Naive B cell (primary cell): ENCODE measurements around the gene ARHGEF25. TPM values are rescaled to one million over a fixed set of nuclear protein-coding genes. Genes with fewer than 3 reads are reported as not detected.
"Not testable (repeated sequence)": the region's sequence is repeated elsewhere in the genome, so short reads cannot be mapped to it uniquely, and the experiment has no call there.

Experiments
- ATAC-seq, 2 donors: fragments of 150-1000 bp; cut with Tn5 transposase; 2 replicates each; pipeline ENCODE4 v1.10.0; 2021; ENCODE audit warnings: low read depth in 2 of 2, mild to moderate bottlenecking in 2 of 2, moderate library complexity in 2 of 2
- DNase-seq: peaks from one replicate; pipeline ENCODE4 v3.0.0; 2022
- H3K27ac Mint-ChIP-seq, 6 donors: one replicate each; pipeline ENCODE4 v1.8.0; 2020 to 2022; ENCODE audit warnings: mild to moderate bottlenecking in 6 of 6, mixed read lengths in 6 of 6, moderate library complexity in 5 of 6, inconsistent platforms in 2 of 6
- H3K27me3 Mint-ChIP-seq, 3 donors: one replicate each; pipeline ENCODE4 v1.8.0; 2021 to 2022; ENCODE audit warnings: mixed read lengths in 3 of 3, mild to moderate bottlenecking in 1 of 3
- H3K36me3 Mint-ChIP-seq, 2 donors: one replicate each; pipeline ENCODE4 v1.8.0; 2020 to 2022; ENCODE audit warnings: mixed read lengths in 2 of 2, inconsistent platforms in 1 of 2, mild to moderate bottlenecking in 1 of 2
- H3K4me1 Mint-ChIP-seq, 3 donors: one replicate each; pipeline ENCODE4 v1.8.0; 2020 to 2022; ENCODE audit warnings: mixed read lengths in 3 of 3, inconsistent platforms in 1 of 3, mild to moderate bottlenecking in 1 of 3, moderate library complexity in 1 of 3
- H3K4me3 Mint-ChIP-seq, 8 donors: one replicate each; pipeline ENCODE4 v1.8.0; 2020 to 2022; ENCODE audit warnings: mild to moderate bottlenecking in 8 of 8, mixed read lengths in 8 of 8, moderate library complexity in 8 of 8, inconsistent platforms in 2 of 8
- H3K9me3 Mint-ChIP-seq, 7 donors: one replicate each; pipeline ENCODE4 v1.8.0; 2020 to 2022; ENCODE audit warnings: mixed read lengths in 7 of 7, mild to moderate bottlenecking in 5 of 7, inconsistent platforms in 2 of 7, moderate library complexity in 1 of 7
- polyA plus RNA-seq, 6 donors: library from polyadenylated mRNA; unstranded; fragments of 300-500 nt; fragmentation: Illumina TruSeq; gene quantifications; one replicate each; pipeline ENCODE4 v1.2.3, GENCODE V29; 2021; ENCODE audit warnings: low read depth in 6 of 6

The ARHGEF25 gene
- polyA plus RNA-seq, 6 donors from 2014 or later = not detected

DNA sequence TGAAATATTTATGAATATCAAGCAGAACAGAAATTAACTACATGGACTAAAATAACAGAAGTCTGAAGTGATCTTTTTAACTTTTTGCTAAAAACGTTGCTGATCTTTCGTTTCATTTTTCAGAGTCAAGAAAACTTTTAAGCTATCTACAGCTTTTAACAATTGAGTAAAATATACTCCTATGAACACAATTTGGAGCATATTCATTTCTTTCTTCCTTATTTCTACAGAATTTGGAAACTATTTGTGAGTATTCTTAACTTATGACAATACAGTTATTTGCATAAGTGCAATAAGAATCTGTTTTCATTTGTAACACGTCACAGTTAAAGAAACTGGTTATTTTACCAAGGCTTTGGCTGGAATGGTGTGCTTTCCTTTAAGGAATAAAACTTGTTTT, 42.8 kb downstream of the ARHGEF25 start:
- DNase-seq = no peak
- Mint-ChIP-seq H3K9me3 (peaks cover 0 to 19% (median 12%) of the 10 kb centered on the region in 7 donors), H3K27ac (no peak overlapping the region), H3K4me1 (no peaks in the 10 kb centered on the region), H3K27me3 (peaks cover 0 to 15% (median 11%) of the 10 kb centered on the region in 3 donors), H3K36me3 (no peaks in the 10 kb centered on the region), H3K4me3 (no peak overlapping the region)
- ATAC-seq = no peak

DNA sequence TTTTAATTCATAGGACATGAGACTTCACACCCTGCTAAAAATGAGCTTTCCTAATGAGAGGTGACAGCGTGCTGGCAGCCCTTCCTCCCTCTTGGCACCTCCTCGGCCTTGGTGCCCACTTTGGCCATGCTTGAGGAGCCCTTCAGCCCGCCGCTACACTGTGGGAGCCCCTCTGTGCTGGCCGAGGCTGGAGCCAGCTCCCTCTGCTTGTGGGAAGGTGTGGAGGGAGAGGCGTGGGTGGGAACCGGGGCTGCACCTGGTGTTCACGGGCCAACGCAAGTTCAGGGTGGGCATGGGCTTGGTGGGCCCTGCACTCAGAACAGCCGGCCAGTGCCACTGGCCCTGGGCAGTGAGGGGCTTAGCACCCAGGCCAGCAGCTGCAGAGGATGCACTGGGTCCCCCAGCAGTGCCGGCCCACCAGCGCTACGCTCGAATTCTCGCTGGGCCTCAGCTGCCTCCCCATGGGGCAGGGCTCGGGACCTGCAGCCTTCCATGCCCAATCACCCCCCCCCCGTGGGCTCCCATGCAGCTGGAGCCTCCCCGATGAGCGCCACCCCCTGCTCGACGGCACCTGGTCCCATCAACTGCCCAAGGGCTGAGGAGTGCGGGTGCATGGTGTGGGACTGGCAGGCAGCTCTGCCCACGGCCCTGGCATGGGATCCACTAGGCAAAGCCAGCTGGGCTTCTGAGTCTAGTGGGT, 44.5 kb downstream of the ARHGEF25 start:
- no peak overlapping the region for H3K27ac Mint-ChIP-seq
- ATAC-seq (no peak), DNase-seq (no peak)
- H3K4me3 Mint-ChIP-seq = no peak overlapping the region
- peaks cover 0 to 19% (median 10%) of the 10 kb centered on the region in 7 donors for H3K9me3 Mint-ChIP-seq
- peaks cover 0 to 24% (median 16%) of the 10 kb centered on the region in 3 donors for H3K27me3 Mint-ChIP-seq
- no peaks in the 10 kb centered on the region for H3K4me1 Mint-ChIP-seq
- H3K36me3 Mint-ChIP-seq = no peaks in the 10 kb centered on the region

DNA sequence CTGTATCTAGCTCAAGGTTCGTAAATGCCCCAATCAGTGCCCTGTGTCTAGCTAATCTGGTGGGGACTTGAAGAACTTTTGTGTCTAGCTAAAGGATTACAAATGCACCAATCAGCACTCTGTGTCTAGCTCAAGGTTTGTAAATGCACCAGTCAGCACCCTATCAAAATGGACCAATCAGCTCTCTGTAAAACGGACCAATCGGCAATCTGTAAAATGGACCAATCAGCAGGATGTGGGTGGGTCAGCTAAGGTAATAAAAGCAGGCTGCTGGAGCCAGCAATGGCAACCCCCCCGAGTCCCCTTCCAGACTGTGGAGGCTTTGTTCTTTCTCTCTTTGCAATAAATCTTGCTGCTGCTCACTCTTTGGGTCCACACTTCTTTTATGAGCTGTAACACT, 45.2 kb downstream of the ARHGEF25 start:
- peaks cover 0 to 24% (median 16%) of the 10 kb centered on the region in 3 donors for H3K27me3 Mint-ChIP-seq
- H3K36me3 Mint-ChIP-seq, H3K27ac Mint-ChIP-seq, ATAC-seq, H3K4me1 Mint-ChIP-seq, DNase-seq, H3K4me3 Mint-ChIP-seq: not testable (repeated sequence)
- H3K9me3 Mint-ChIP-seq = peaks cover 0 to 26% (median 13%) of the 10 kb centered on the region in 7 donors

DNA sequence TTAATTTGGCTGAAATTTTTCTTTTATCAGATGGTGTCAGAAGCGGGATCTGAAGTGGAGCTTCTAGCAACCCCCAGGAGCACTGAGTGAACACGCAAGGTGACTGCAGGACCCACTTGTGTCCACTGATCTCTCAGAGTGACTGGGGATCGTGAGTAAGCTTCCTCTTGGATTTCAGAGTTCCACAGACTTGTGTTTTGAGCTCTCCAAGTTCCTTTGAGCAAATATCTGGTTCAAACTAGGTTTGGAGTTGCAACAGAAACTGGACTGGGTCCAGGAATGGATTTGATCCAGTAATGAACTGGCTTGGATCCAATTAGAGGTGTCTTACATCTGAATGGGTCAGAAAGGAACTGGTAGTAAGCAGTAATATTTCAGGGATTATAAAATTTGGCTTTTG, 46.5 kb downstream of the ARHGEF25 start:
- DNase-seq (no peak), ATAC-seq (no peak)
- peaks cover 0 to 24% (median 16%) of the 10 kb centered on the region in 3 donors for H3K27me3 Mint-ChIP-seq
- H3K4me1 Mint-ChIP-seq = no peaks in the 10 kb centered on the region
- H3K27ac Mint-ChIP-seq = no peak overlapping the region
- no peak overlapping the region for H3K4me3 Mint-ChIP-seq
- peaks cover 0 to 24% (median 15%) of the 10 kb centered on the region in 7 donors for H3K9me3 Mint-ChIP-seq
- H3K36me3 Mint-ChIP-seq = no peaks in the 10 kb centered on the region

DNA sequence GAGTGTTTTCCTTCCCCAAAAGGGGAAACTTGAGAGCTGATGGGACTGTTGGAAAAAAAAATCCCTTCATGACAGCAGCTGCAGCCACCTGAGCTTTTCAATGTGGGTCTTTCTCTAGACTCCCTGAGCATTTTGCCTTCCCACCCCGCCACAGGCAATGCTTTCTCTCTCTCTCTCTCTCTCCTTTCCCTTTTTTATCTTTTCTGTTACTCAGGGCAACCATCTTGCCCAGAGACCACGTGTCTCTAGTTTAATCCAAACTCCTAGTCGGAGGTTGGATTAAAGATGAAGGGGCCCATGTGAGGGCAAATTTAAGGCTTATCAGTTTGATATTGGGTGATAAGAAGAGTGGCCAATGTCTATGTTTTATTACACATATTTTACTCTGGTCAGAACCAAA, 47.7 kb downstream of the ARHGEF25 start:
- H3K4me1 Mint-ChIP-seq = no peaks in the 10 kb centered on the region
- H3K27me3 Mint-ChIP-seq = peaks cover 0 to 24% (median 16%) of the 10 kb centered on the region in 3 donors
- no peak overlapping the region for H3K4me3 Mint-ChIP-seq
- no peak for DNase-seq
- H3K27ac Mint-ChIP-seq = no peak overlapping the region
- H3K36me3 Mint-ChIP-seq = no peaks in the 10 kb centered on the region
- peaks cover 0 to 18% (median 13%) of the 10 kb centered on the region in 7 donors for H3K9me3 Mint-ChIP-seq
- no peak for ATAC-seq

DNA sequence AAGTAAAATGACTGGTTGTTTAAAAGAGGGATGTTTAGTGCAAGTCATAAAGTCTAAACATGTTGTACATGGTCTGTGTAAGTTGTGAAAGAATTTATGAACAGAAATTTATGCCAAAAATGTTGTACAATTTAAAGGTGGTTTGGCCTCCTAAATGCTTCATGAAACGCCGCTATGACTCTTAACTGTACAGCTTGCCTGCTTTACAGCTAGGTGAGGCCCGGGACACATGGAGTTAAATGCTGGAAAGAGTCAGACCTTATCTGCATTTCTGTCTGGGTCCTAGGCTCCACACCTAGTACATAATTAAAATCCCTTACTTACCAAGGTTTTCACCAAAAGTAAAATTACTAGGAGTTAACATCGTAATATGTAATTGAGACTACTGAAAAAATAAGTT, 50.1 kb downstream of the ARHGEF25 start:
- no peak overlapping the region for H3K4me3 Mint-ChIP-seq
- no peaks in the 10 kb centered on the region for H3K36me3 Mint-ChIP-seq
- H3K4me1 Mint-ChIP-seq = no peaks in the 10 kb centered on the region
- H3K27ac Mint-ChIP-seq = no peak overlapping the region
- DNase-seq = no peak
- peaks cover 0 to 20% (median 16%) of the 10 kb centered on the region in 3 donors for H3K27me3 Mint-ChIP-seq
- H3K9me3 Mint-ChIP-seq = peaks cover 0 to 12% (median 6%) of the 10 kb centered on the region in 7 donors
- no peak for ATAC-seq

DNA sequence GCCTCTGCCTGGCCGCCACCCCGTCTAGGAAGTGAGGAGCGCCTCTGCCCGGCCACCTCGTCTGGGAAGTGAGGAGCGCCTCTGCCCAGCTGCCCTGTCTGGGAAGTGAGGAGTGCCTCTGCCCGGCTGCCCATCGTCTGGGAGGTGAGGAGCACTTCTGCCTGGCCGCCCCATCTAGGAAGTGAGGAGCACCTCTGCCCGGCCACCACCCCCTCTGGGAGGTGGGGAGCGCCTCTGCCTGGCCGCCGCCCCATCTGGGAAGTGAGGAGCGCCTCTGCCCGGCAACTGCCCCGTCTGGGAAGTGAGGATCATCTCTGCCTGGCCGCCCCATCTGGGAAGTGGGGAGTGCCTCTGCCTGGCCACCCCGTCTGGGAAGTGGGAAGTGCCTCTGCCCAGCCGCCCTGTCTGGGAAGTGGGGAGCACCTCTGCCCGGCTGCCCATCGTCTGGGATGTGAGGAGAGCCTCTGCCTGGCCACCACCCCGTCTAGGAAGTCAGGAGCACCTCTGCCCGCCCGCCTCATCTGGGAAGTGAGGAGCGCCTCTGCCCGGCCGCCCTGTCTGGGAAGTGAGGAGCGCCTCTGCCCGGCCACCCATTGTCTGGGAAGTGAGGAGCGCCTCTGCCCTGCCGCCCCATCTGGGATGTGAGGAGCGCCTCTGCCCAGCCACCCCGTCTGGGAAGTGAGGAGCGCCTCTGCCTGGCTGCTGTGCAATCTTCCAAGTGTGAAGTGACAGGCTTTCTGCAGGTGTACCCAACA, 54.0 kb downstream of the ARHGEF25 start:
- not testable (repeated sequence) for H3K36me3 Mint-ChIP-seq, DNase-seq, H3K27ac Mint-ChIP-seq, H3K4me1 Mint-ChIP-seq, ATAC-seq, H3K9me3 Mint-ChIP-seq, H3K4me3 Mint-ChIP-seq
- H3K27me3 Mint-ChIP-seq = peaks cover 5 to 22% (median 8%) of the 10 kb centered on the region in 3 donors

Other genes starting within 250 kb of the ARHGEF25 start
- gene R3HDM2, start 180.4 kb upstream of the ARHGEF25 start, polyA plus RNA-seq = 10 to 100 TPM in 3 of 6 donors, 1 to 10 TPM in 3; 2.9 to 20.4 (median 10.2) TPM
- gene INHBC, start 176.7 kb upstream of the ARHGEF25 start, polyA plus RNA-seq = not detected
- under 1 TPM in 1 of 6 donors, not detected in 5; 0.44 TPM for gene INHBE, start 156.1 kb upstream of the ARHGEF25 start, polyA plus RNA-seq
- gene GLI1, start 151.7 kb upstream of the ARHGEF25 start, polyA plus RNA-seq = 1 to 10 TPM in 4 of 6 donors, under 1 TPM in 2; 0.27 to 2.4 (median 1.1) TPM
- 100 to 1,000 TPM; 152 to 231 (median 164) TPM for gene ARHGAP9, start 131.6 kb upstream of the ARHGEF25 start, polyA plus RNA-seq
- 10 to 100 TPM; 53.1 to 78.7 (median 63.0) TPM for gene MARS1, start 123.4 kb upstream of the ARHGEF25 start, polyA plus RNA-seq
- 10 to 100 TPM; 33.3 to 62.2 (median 51.0) TPM for gene DDIT3, start 90.9 kb upstream of the ARHGEF25 start, polyA plus RNA-seq
- 1 to 10 TPM; 1.8 to 8.2 (median 5.0) TPM for gene MBD6, start 88.6 kb upstream of the ARHGEF25 start, polyA plus RNA-seq
- 10 to 100 TPM; 65.6 to 87.3 (median 71.2) TPM for gene DCTN2, start 64.2 kb upstream of the ARHGEF25 start, polyA plus RNA-seq
- gene KIF5A, start 61.4 kb upstream of the ARHGEF25 start, polyA plus RNA-seq = not detected
- 10 to 100 TPM; 15.8 to 42.0 (median 19.1) TPM for gene PIP4K2C, start 20.2 kb upstream of the ARHGEF25 start, polyA plus RNA-seq
- gene DTX3, start 6.6 kb upstream of the ARHGEF25 start, polyA plus RNA-seq = under 1 TPM in 5 of 6 donors, not detected in 1; 0.16 to 0.53 (median 0.29) TPM
- not detected for gene B4GALNT1, start 21.8 kb downstream of the ARHGEF25 start, polyA plus RNA-seq
- 10 to 100 TPM; 72.0 to 87.9 (median 77.1) TPM for gene OS9, start 82.7 kb downstream of the ARHGEF25 start, polyA plus RNA-seq
- 1 to 10 TPM; 1.2 to 4.0 (median 2.1) TPM for gene AGAP2, start 127.3 kb downstream of the ARHGEF25 start, polyA plus RNA-seq
- gene TSPAN31, start 133.6 kb downstream of the ARHGEF25 start, polyA plus RNA-seq = 10 to 100 TPM; 48.3 to 82.1 (median 57.7) TPM
- 10 to 100 TPM; 63.2 to 99.0 (median 67.8) TPM for gene CDK4, start 140.9 kb downstream of the ARHGEF25 start, polyA plus RNA-seq
- 10 to 100 TPM; 10.9 to 21.0 (median 14.2) TPM for gene MARCHF9, start 143.7 kb downstream of the ARHGEF25 start, polyA plus RNA-seq
- under 1 TPM in 3 of 6 donors, not detected in 3; 0.09 to 0.58 (median 0.31) TPM for gene CYP27B1, start 155.6 kb downstream of the ARHGEF25 start, polyA plus RNA-seq
- gene METTL1, start 160.7 kb downstream of the ARHGEF25 start, polyA plus RNA-seq = 10 to 100 TPM in 4 of 6 donors, 1 to 10 TPM in 2; 6.9 to 13.2 (median 11.4) TPM
- gene EEF1AKMT3, start 161.2 kb downstream of the ARHGEF25 start, polyA plus RNA-seq = under 1 TPM in 4 of 6 donors, not detected in 2; 0.09 to 0.53 (median 0.47) TPM
- gene TSFM, start 171.4 kb downstream of the ARHGEF25 start, polyA plus RNA-seq = 10 to 100 TPM; 19.3 to 32.4 (median 27.7) TPM
- under 1 TPM in 4 of 6 donors, not detected in 2; 0.19 to 0.82 (median 0.48) TPM for gene AVIL, start 207.3 kb downstream of the ARHGEF25 start, polyA plus RNA-seq
- 10 to 100 TPM; 44.3 to 65.3 (median 53.2) TPM for gene CTDSP2, start 235.3 kb downstream of the ARHGEF25 start, polyA plus RNA-seq